Thyroid gland (tissue), 4 donors: ENCODE data around the gene TACR1.

ENCODE experiments used
- POLR2A ChIP-seq, 2 donors: fragments of 450-650 bp; IDR thresholded peaks; one replicate each; pipeline ENCODE4 v1.6.1; 2017; ENCODE audit warnings: antibody characterized with exemption in 2 of 2, mild to moderate bottlenecking in 2 of 2, moderate library complexity in 1 of 2
- TF ChIP-seq, protein P1 (sequence below), 6 experiments: fragments of 200-600 bp in 3 of 6; fragments of 450-650 bp in 3 of 6; sonication (generic) in 3 of 6; IDR thresholded peaks; one replicate each; pipeline ENCODE4 v1.5.1; 2016 to 2019; ENCODE audit warnings: antibody characterized with exemption in 6 of 6, mild to moderate bottlenecking in 2 of 6, inconsistent platforms in 1 of 6, moderate library complexity in 1 of 6

DNA sequence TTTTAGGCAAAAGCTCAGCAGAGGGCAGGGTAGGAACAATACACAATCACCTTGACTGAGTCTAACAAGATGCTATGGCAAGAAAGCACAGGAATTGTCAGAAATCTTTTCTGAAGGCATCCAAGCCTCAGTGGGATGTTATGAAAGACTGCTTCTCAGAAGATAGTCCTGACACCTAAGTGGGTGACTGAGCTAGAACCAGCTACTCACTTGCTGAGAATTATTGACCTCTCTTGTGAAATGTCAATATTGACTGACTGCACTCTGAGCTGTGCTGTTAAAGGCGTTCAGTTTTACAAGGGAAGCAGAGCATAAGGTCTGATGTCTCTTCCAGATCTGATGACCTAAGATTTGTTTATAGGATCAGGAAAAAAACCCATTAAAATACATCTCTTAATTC, 46.1 kb downstream of the TACR1 start:
- TF ChIP-seq POLR2A (IDR thresholded peaks at IDR 0.05): no peak
- TF ChIP-seq, protein P1, sequence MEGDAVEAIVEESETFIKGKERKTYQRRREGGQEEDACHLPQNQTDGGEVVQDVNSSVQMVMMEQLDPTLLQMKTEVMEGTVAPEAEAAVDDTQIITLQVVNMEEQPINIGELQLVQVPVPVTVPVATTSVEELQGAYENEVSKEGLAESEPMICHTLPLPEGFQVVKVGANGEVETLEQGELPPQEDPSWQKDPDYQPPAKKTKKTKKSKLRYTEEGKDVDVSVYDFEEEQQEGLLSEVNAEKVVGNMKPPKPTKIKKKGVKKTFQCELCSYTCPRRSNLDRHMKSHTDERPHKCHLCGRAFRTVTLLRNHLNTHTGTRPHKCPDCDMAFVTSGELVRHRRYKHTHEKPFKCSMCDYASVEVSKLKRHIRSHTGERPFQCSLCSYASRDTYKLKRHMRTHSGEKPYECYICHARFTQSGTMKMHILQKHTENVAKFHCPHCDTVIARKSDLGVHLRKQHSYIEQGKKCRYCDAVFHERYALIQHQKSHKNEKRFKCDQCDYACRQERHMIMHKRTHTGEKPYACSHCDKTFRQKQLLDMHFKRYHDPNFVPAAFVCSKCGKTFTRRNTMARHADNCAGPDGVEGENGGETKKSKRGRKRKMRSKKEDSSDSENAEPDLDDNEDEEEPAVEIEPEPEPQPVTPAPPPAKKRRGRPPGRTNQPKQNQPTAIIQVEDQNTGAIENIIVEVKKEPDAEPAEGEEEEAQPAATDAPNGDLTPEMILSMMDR (IDR thresholded peaks at IDR 0.05): no peak
